ENCODE measurements around the gene NXPE1. TPM values are rescaled to one million over a fixed set of nuclear protein-coding genes. Genes with fewer than 3 reads are reported as not detected.

Gene NXPE1
- polyA plus RNA-seq, 1 donor (not counting 4 experiments of a cell fraction or from before 2014, with no cell fraction given): not detected

DNA sequence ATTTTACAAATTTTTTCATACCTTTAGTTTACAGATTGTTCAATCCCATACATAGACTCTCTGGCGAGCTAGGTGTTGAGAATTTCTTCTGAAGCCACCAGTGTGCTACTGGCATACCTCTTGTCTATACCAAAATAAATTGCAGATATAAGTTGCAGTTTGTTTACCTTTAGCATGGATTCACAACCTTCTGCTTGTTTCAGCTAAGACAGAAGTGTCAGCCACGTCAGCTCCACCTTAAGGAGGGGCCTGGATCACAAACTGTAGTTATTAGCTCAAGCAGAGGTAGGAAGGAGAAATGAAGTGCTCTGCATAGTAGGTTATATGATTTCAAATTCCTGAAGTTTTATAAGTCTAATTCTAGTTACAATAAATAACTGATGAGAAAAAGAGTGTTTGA is 35.9 kb upstream of the NXPE1 start, which contains the start of gene NXPE4:
Gene NXPE4, minus strand, starts transcription at position 216 of the 400 bp plus-strand sequence. CDS start 1,027 bp downstream, outside the sequence.
- FAIRE-seq: no peak
- Histone ChIP-seq H3K9ac (ENCODE audit: control insufficient read depth, extremely low read depth, insufficient read depth, low read length) (no peak within 1 kb of the TSS), H3K9me1 (ENCODE audit: control insufficient read depth, extremely low read depth, insufficient read depth, low read length) (no peaks in the 10 kb centered on the region), H3K27me3 (ENCODE audit: control insufficient read depth, extremely low read depth, insufficient read depth, low read length) (no peaks in the 10 kb centered on the region), H4K20me1 (ENCODE audit: control insufficient read depth, extremely low read depth, insufficient read depth, low read length) (no peaks in the 10 kb centered on the region), H3K79me2 (ENCODE audit: control insufficient read depth, insufficient read depth, low read length) (no peaks in the 10 kb centered on the region), H3K4me2 (ENCODE audit: control insufficient read depth, extremely low read depth, insufficient read depth, low read depth, low read length) (no peak within 1 kb of the TSS), H3K36me3 (ENCODE audit: control insufficient read depth in 2 of 2, extremely low read depth in 1 of 2, insufficient read depth in 2 of 2, low read length in 2 of 2) (no peaks in the 10 kb centered on the region), H3K4me3 (ENCODE audit: control insufficient read depth in 2 of 3, extremely low read depth in 1 of 3, insufficient read depth in 2 of 3, low read depth in 1 of 3, low read length in 3 of 3) (no peak within 1 kb of the TSS), H3K27ac (ENCODE audit: control insufficient read depth, insufficient read depth, low read length) (no peak within 1 kb of the TSS), H3K9me3 (ENCODE audit: control insufficient read depth, low read depth, low read length) (no peaks in the 10 kb centered on the region), H3K4me1 (ENCODE audit: control insufficient read depth, extremely low read depth, insufficient read depth, low read length) (no peaks in the 10 kb centered on the region), H2AFZ (ENCODE audit: control insufficient read depth, low read length) (no peak within 1 kb of the TSS)
- no peak for DNase-seq (ENCODE audit: low read depth, low spot score)
- no peak for TF ChIP-seq EZH2 (IDR thresholded peaks at IDR 0.05; ENCODE audit: low read length)
- TF ChIP-seq, protein P1, sequence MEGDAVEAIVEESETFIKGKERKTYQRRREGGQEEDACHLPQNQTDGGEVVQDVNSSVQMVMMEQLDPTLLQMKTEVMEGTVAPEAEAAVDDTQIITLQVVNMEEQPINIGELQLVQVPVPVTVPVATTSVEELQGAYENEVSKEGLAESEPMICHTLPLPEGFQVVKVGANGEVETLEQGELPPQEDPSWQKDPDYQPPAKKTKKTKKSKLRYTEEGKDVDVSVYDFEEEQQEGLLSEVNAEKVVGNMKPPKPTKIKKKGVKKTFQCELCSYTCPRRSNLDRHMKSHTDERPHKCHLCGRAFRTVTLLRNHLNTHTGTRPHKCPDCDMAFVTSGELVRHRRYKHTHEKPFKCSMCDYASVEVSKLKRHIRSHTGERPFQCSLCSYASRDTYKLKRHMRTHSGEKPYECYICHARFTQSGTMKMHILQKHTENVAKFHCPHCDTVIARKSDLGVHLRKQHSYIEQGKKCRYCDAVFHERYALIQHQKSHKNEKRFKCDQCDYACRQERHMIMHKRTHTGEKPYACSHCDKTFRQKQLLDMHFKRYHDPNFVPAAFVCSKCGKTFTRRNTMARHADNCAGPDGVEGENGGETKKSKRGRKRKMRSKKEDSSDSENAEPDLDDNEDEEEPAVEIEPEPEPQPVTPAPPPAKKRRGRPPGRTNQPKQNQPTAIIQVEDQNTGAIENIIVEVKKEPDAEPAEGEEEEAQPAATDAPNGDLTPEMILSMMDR (optimal IDR thresholded peaks at IDR 0.05 in 1 of 3, IDR thresholded peaks at IDR 0.05 in 1 of 3, conservative IDR thresholded peaks at IDR 0.05 in 1 of 3; ENCODE audit: extremely low read depth in 1 of 3, insufficient read depth in 2 of 3, low read length in 3 of 3): no peak
- dilution Hi-C loops (cut with MboI; ENCODE audit: extremely low pct_ligation_motif_present, low sequenced_read_pairs): no loop called here

DNA sequence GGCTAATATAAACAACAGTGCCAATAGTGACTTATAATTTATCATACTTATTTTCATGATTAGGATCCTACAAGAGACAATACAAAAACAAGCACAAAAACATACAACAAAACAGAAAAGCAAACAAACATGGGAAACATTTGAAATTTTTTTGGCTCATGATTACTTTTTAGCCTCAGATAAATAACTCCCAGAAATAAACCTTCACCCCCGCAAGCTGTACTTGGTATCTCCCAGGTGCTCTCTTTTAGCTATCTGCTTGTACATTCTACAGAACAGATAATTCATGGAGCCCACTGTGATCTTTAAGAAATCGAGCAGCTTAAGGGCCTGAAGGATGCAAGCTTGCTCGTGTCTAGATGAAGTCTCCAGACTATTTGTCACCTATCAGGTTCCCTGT is 35.0 kb upstream of the NXPE1 start:
- Histone ChIP-seq H3K9me3 (ENCODE audit: control insufficient read depth, low read depth, low read length) (no peaks in the 10 kb centered on the region), H2AFZ (ENCODE audit: control insufficient read depth, low read length) (no peak overlapping the region), H3K4me2 (ENCODE audit: control insufficient read depth, extremely low read depth, insufficient read depth, low read depth, low read length) (no peak overlapping the region), H3K9me1 (ENCODE audit: control insufficient read depth, extremely low read depth, insufficient read depth, low read length) (no peaks in the 10 kb centered on the region), H3K27me3 (ENCODE audit: control insufficient read depth, extremely low read depth, insufficient read depth, low read length) (no peaks in the 10 kb centered on the region), H3K4me1 (ENCODE audit: control insufficient read depth, extremely low read depth, insufficient read depth, low read length) (no peaks in the 10 kb centered on the region), H4K20me1 (ENCODE audit: control insufficient read depth, extremely low read depth, insufficient read depth, low read length) (no peaks in the 10 kb centered on the region), H3K9ac (ENCODE audit: control insufficient read depth, extremely low read depth, insufficient read depth, low read length) (no peak overlapping the region), H3K79me2 (ENCODE audit: control insufficient read depth, insufficient read depth, low read length) (no peaks in the 10 kb centered on the region), H3K27ac (ENCODE audit: control insufficient read depth, insufficient read depth, low read length) (no peak overlapping the region), H3K36me3 (ENCODE audit: control insufficient read depth in 2 of 2, extremely low read depth in 1 of 2, insufficient read depth in 2 of 2, low read length in 2 of 2) (no peaks in the 10 kb centered on the region), H3K4me3 (ENCODE audit: control insufficient read depth in 2 of 3, extremely low read depth in 1 of 3, insufficient read depth in 2 of 3, low read depth in 1 of 3, low read length in 3 of 3) (no peak overlapping the region)
- TF ChIP-seq, protein P1 (optimal IDR thresholded peaks at IDR 0.05 in 1 of 3, IDR thresholded peaks at IDR 0.05 in 1 of 3, conservative IDR thresholded peaks at IDR 0.05 in 1 of 3; ENCODE audit: extremely low read depth in 1 of 3, insufficient read depth in 2 of 3, low read length in 3 of 3): no peak
- TF ChIP-seq EZH2 (IDR thresholded peaks at IDR 0.05; ENCODE audit: low read length): no peak
- FAIRE-seq (no peak), DNase-seq (ENCODE audit: low read depth, low spot score) (no peak)
- dilution Hi-C loops (cut with MboI; ENCODE audit: extremely low pct_ligation_motif_present, low sequenced_read_pairs): no loop called here

Data from keratinocyte (primary cell).